ENCODE results near the gene HIPK2. TPM values are rescaled to one million over a fixed set of nuclear protein-coding genes. Genes with fewer than 3 reads are reported as not detected.

The HIPK2 gene
- total RNA-seq, 1 experiment from 2014 or later, result 33.4 TPM

DNA sequence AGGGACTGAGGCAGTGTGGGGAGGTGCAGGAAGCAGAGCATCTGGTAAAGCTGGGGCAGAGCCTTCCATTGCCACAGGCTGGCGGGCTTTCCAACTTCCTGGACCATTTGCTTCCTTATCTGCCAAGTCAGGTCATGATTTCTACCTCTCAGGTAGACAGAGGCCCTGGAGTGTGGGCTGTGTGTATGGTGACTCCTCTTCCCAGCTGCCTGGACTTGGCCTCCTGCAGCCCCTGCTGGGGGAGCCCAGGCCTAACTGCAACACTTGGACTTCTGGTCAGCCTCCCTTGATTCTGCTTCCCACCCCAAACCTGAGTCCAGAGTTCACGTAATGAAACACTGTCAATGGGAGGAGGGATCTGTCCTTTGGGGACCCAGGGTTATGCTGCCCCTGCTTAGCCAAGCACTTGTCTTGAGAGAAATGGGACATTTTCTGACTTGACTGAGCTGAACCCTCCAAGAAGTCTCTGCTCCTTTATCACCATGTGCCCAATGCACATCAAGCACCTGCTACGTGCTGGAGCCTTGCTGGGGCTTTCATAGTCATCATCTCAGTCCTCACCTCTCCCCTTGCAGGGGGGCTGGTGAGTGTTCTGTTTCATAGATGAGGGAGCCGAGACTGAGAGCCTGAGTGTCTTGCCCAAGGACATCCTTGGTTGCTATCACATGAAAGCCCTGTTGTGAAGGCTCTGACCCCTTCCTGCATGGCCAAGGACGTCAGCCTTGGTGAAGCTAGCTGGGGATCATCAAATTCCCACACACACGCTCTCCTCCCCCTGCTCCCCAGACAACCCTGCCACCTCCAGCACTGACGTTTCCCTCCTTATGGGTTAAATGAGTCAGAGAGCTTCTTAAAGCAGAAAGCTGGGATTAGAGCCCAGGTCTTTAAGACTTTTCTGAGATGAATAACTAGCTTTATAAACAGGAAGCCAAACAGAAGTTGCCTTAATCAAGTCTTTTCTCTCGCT, 250.9 kb downstream of the HIPK2 start:
- no peak overlapping the region for H3K27ac Mint-ChIP-seq (ENCODE audit: unreplicated experiment)
- TF ChIP-seq, protein P1, sequence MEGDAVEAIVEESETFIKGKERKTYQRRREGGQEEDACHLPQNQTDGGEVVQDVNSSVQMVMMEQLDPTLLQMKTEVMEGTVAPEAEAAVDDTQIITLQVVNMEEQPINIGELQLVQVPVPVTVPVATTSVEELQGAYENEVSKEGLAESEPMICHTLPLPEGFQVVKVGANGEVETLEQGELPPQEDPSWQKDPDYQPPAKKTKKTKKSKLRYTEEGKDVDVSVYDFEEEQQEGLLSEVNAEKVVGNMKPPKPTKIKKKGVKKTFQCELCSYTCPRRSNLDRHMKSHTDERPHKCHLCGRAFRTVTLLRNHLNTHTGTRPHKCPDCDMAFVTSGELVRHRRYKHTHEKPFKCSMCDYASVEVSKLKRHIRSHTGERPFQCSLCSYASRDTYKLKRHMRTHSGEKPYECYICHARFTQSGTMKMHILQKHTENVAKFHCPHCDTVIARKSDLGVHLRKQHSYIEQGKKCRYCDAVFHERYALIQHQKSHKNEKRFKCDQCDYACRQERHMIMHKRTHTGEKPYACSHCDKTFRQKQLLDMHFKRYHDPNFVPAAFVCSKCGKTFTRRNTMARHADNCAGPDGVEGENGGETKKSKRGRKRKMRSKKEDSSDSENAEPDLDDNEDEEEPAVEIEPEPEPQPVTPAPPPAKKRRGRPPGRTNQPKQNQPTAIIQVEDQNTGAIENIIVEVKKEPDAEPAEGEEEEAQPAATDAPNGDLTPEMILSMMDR (IDR thresholded peaks at IDR 0.05; ENCODE audit: unreplicated experiment), result no peak
- no peaks in the 10 kb centered on the region for H3K36me3 Mint-ChIP-seq (ENCODE audit: insufficient read depth, unreplicated experiment)
- intact Hi-C loops (cut with micrococcal nuclease; ENCODE audit: unreplicated experiment), result no loop called here
- no peaks in the 10 kb centered on the region for H3K4me1 Mint-ChIP-seq (ENCODE audit: low read depth, unreplicated experiment)
- CTCF ChIA-PET, result no interaction called here
- H3K9me3 Mint-ChIP-seq (ENCODE audit: low read depth, unreplicated experiment), result peaks cover 5% of the 10 kb centered on the region
- no peak for DNase-seq
- H3K27me3 Mint-ChIP-seq (ENCODE audit: unreplicated experiment), result peaks cover 75% of the 10 kb centered on the region
- BruUV-seq (replicated peaks), result no TSS peak
- no peak overlapping the region for H3K4me3 Mint-ChIP-seq (ENCODE audit: low read depth, unreplicated experiment)

DNA sequence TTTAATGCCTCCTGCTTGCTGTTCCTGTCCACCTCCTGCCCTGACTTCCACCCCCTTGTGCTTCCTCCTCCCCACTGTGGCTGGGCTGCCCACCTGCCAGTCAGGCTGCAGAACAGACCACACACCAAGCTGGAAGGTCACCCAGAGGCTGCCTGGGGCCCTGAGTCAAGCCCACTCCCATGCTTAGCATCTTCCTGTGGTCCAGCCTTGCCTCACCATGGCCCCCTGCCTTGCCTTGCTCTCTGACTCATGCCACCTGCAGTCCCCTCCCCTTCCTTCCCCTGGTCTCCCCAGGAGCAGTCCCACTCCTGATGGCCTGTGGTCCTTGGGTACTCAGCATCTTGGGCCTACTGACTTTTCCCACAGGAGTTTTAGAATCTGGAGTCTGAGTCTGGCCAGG, 252.0 kb downstream of the HIPK2 start:
- Mint-ChIP-seq H3K27ac (ENCODE audit: unreplicated experiment) (no peak overlapping the region), H3K4me3 (ENCODE audit: low read depth, unreplicated experiment) (no peak overlapping the region), H3K9me3 (ENCODE audit: low read depth, unreplicated experiment) (peaks cover 5% of the 10 kb centered on the region), H3K36me3 (ENCODE audit: insufficient read depth, unreplicated experiment) (no peaks in the 10 kb centered on the region), H3K4me1 (ENCODE audit: low read depth, unreplicated experiment) (no peaks in the 10 kb centered on the region), H3K27me3 (ENCODE audit: unreplicated experiment) (peaks cover 83% of the 10 kb centered on the region)
- TF ChIP-seq, protein P1 (IDR thresholded peaks at IDR 0.05; ENCODE audit: unreplicated experiment), result no peak
- BruUV-seq (replicated peaks), result no TSS peak
- CTCF ChIA-PET, result no interaction called here
- no peak for DNase-seq
- intact Hi-C loops (cut with micrococcal nuclease; ENCODE audit: unreplicated experiment), result no loop called here

DNA sequence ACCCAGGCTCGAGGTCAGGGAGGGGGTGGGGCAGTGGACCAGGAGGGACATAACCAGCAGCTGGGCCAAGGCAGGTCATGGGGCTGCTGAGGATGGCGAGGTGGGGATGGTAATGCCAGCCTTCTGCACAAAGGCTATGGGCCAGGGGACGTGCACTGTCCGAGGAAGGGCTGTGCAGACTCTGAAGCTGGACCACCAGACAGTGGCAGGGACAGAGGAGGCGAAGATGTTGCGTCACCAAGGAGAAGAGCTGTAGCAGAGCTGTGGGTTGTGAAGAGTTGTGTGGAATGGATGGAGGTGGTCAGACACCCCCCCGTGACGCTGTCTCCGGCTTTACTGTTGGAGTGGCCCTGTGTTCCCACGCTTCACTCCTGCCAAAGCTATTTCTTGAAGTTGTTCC, 252.6 kb downstream of the HIPK2 start:
- H3K27me3 Mint-ChIP-seq (ENCODE audit: unreplicated experiment), result peaks cover 78% of the 10 kb centered on the region
- no peaks in the 10 kb centered on the region for H3K36me3 Mint-ChIP-seq (ENCODE audit: insufficient read depth, unreplicated experiment)
- TF ChIP-seq, protein P1 (IDR thresholded peaks at IDR 0.05; ENCODE audit: unreplicated experiment), result no peak
- H3K4me3 Mint-ChIP-seq (ENCODE audit: low read depth, unreplicated experiment), result no peak overlapping the region
- H3K9me3 Mint-ChIP-seq (ENCODE audit: low read depth, unreplicated experiment), result peaks cover 5% of the 10 kb centered on the region
- H3K27ac Mint-ChIP-seq (ENCODE audit: unreplicated experiment), result no peak overlapping the region
- intact Hi-C loops (cut with micrococcal nuclease; ENCODE audit: unreplicated experiment), result no loop called here
- no peaks in the 10 kb centered on the region for H3K4me1 Mint-ChIP-seq (ENCODE audit: low read depth, unreplicated experiment)
- CTCF ChIA-PET, result no interaction called here
- BruUV-seq (replicated peaks), result no TSS peak
- DNase-seq, result no peak

DNA sequence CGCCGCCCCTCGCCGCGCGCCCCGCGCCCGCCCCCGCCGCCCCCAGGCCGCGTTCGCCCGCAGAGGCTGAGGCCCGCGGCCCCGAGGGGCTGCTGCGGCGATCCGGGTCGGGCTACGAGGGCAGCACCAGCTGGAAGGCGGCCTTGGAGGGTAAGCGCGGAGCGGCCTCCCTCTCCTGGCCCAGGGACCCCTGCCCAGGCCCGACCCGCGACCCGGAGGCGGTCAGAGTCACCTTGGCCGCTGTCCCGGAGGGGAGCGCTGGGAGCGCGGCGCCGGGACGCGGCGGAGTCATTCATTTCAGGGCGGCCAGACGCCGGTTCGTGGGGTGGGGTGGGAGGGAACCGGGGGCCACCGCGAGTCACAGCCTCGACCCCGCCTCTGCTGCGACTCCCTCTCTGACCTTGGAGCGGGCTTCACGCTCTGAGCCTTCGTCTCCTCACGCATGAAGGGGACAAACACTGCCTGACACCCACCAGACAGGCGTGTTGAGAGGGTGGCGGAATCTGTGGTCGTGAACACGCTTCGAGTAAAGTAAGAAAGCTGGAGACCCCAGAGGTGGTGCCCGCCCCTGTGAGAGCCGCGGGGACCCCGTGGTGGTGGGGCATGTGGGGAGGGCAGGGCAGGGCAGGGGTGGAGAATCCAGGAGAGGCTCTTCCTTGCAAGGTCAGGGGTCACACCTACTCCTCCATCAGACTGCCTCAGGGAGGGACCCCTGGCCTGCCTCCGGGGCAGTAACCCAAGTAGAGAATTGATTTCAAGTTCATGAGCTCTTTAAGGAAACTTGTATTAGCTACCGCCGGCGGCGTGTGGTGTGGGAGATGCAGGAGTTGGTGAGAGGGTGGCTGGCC, 253.6 kb downstream of the HIPK2 start:
- Mint-ChIP-seq H3K36me3 (ENCODE audit: insufficient read depth, unreplicated experiment) (no peaks in the 10 kb centered on the region), H3K4me3 (ENCODE audit: low read depth, unreplicated experiment) (no peak overlapping the region), H3K27ac (ENCODE audit: unreplicated experiment) (no peak overlapping the region), H3K27me3 (ENCODE audit: unreplicated experiment) (peaks cover 68% of the 10 kb centered on the region), H3K9me3 (ENCODE audit: low read depth, unreplicated experiment) (peaks cover 5% of the 10 kb centered on the region), H3K4me1 (ENCODE audit: low read depth, unreplicated experiment) (no peaks in the 10 kb centered on the region)
- intact Hi-C loops (cut with micrococcal nuclease; ENCODE audit: unreplicated experiment), result no loop called here
- TF ChIP-seq, protein P1 (IDR thresholded peaks at IDR 0.05; ENCODE audit: unreplicated experiment), result no peak
- no peak for DNase-seq
- CTCF ChIA-PET, result no interaction called here
- BruUV-seq (replicated peaks), result no TSS peak

Data from Calu3 (cell line).